HCT116 (cell line): ENCODE measurements around the gene CAPS.

Experiments
- POLR2A ChIP-seq: IDR thresholded peaks from 2 replicates; pipeline ENCODE4 v1.7.0; 2011; ENCODE audit warnings: borderline replicate concordance; ENCODE audit not compliant: insufficient read depth, insufficient read length; ENCODE audit errors: extremely low read depth
- TF ChIP-seq, protein P1 (sequence below), 3 experiments: fragments of 200-600 bp in 1 of 3; sonication (generic) in 1 of 3; IDR thresholded peaks in 2 of 3; conservative IDR thresholded peaks in 1 of 3; 2 replicates each; pipeline ENCODE4 v1.5.1; 2012 to 2017; ENCODE audit warnings: low read depth in 2 of 3, low read length in 2 of 3, antibody characterized with exemption in 1 of 3, borderline replicate concordance in 1 of 3, control low read depth in 1 of 3, mild to moderate bottlenecking in 1 of 3, mixed read lengths in 1 of 3, mixed run types in 1 of 3, moderate library complexity in 1 of 3; ENCODE audit not compliant: insufficient read depth in 1 of 3

DNA sequence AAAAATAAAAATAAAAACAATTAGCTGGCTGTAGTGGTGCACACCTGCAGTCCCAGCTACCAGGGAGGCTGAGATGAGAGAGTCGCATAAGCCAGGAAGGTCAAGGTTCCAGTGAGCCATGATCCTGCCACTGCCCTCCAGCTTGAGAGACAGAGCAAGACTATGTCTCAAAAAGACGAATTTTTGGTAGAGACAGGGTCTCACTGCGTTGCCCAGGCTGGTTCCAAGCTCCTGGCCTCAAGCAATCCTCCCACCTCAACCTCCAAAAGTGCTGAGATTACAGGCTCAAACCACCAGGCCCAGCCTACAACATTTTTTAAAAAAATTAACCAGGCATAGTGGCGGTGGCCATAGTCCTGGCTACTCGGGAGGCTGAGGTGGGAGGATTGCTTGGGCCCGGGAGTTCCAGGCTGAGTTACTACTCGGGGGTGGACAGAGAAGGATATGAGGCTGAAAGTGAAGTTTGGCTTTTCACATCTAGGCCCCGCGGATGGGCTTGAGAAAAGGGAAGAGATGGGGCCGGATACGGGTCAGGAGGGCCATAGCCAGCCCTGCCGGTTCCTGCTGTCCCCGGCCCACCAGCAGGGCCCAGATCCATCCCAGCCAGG, 20.7 kb upstream of the CAPS start:
- TF ChIP-seq, protein P1, sequence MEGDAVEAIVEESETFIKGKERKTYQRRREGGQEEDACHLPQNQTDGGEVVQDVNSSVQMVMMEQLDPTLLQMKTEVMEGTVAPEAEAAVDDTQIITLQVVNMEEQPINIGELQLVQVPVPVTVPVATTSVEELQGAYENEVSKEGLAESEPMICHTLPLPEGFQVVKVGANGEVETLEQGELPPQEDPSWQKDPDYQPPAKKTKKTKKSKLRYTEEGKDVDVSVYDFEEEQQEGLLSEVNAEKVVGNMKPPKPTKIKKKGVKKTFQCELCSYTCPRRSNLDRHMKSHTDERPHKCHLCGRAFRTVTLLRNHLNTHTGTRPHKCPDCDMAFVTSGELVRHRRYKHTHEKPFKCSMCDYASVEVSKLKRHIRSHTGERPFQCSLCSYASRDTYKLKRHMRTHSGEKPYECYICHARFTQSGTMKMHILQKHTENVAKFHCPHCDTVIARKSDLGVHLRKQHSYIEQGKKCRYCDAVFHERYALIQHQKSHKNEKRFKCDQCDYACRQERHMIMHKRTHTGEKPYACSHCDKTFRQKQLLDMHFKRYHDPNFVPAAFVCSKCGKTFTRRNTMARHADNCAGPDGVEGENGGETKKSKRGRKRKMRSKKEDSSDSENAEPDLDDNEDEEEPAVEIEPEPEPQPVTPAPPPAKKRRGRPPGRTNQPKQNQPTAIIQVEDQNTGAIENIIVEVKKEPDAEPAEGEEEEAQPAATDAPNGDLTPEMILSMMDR (IDR thresholded peaks at IDR 0.05 in 2 of 3, conservative IDR thresholded peaks at IDR 0.05 in 1 of 3; ENCODE audit: borderline replicate concordance in 1 of 3, insufficient read depth in 1 of 3, low read depth in 2 of 3, low read length in 2 of 3) = no peak
- TF ChIP-seq POLR2A = no peak
